Heart left ventricle (tissue), 13 donors: ENCODE measurements around the gene HIPK1.

Experiments
- CTCF ChIP-seq, 12 donors: fragments of 200-600 bp; sonication (generic) in 4 of 12; IDR thresholded peaks; one replicate each; pipeline versions ENCODE4 v1.5.0 to v1.8.0; 2018 to 2022; ENCODE audit warnings: antibody characterized with exemption in 12 of 12, mild to moderate bottlenecking in 5 of 12
- POLR2A ChIP-seq, 2 donors: fragments of 450-650 bp; IDR thresholded peaks; one replicate each; pipeline ENCODE4 v1.6.1; 2017; ENCODE audit warnings: antibody characterized with exemption in 2 of 2, mild to moderate bottlenecking in 2 of 2, moderate library complexity in 2 of 2
- donor health status: ischemic (EF 13 %, LVEDD 7.1; RV severe dilation, severe dysfunction).
- donor health status: DM: no; HTN: yes; CAD: no.
- donor health status: DM: no; HTN: no; CAD: no.
- donor health status: ischemic (EF 25% LVEDD 6.9; RV normal size, moderate dysfunction).
- donor health status: ischemic (EF 25% LVEDD 5.7; RV mildly dilated, moderate dysfunction).
- donor health status: ischemic (EF 35%, LVEDD 5.7; RV mildly dilated, moderate dysfunction).
- donor health status: nonischemic (EF 11% LVEDD 7.7; RV severe dilation, severe dysfunction).
- donor health status: DM: yes; HTN: yes; CAD: no.
- donor health status: PGD.
- donor health status: ischemic (EF 29% LVEDD 5.4; RV normal size, mild dysfunction).
- donor health status: nonischemic (EF 23%, LVEDD 6.1; RV moderate dilation, normal function).

GRCh38 chr1:114008480-114008941 lies 79.4 kb downstream of the HIPK1 start:
- no peak for TF ChIP-seq CTCF (IDR thresholded peaks at IDR 0.05)
- no peak for TF ChIP-seq POLR2A (IDR thresholded peaks at IDR 0.05)
